ENCODE measurements around the gene ZFYVE16.
"Not testable (repeated sequence)": the region's sequence is repeated elsewhere in the genome, so short reads cannot be mapped to it uniquely, and the experiment has no call there.

The ZFYVE16 gene

GRCh38 chr5:80407735-80408483, at the start of gene ZFYVE16:
ZFYVE16 (plus strand) TSS chr5:80408064; CDS start chr5:80434148, 26,084 bp downstream.
- DNase-seq = peak; percentile 96

GRCh38 chr5:80360914-80361444, 46.9 kb upstream of the ZFYVE16 start:
- DNase-seq = no peak

DNA sequence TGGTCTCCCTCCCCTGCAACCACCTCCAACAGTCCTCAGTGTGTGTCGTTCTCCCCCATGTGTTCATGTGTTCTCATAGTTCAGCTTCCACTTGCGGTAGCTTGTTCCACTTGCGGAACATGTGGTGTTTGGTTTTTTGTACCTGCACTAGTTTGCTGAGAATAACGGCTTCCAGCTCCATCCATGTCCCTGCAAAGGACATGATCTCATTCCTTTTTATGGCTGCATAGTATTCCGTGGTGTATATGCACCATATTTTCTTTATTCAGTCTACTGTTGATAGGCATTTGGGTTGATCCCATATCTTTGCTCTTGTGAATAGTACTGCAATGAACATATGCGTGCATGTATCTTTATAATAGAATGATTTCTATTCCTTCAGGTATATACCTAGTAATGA, 43.0 kb upstream of the ZFYVE16 start:
- DNase-seq = no peak

DNA sequence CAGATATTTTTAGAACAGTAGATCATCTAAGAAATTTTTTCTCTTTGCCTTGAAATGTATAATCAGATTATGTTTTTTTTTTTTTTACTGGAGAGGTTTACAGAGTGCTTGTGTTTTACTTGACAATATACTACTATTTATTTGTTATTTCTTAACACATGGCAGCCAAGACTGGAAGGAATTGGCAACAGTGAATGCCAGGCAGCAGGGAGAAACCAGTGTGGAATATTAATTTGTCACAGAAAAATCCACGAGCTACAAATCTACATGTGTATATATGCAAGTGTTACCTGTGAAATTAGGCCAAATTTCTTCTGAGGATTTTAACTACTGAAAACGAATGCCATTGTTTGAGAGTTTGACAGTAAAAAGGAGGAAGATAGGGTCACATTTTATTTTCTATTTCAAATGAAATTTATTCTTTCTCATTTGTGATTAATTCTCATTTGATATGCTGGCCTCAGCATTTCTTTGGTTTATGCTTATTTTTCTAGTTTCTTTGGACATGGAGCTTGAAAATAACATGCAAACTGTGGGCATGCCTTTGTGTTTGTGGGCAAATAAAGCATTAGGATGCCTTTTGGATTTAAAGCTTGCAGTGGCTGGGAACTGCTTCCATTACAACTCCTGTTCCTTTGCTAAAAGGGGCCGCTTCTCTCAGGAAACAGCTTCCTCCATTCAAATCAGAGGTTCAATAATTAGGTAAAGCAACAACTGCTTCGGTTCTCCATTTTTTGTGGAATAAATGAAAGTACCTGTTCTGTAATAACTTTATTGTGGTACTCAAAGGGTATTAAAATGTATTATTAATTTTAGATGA, 39.0 kb upstream of the ZFYVE16 start:
- DNase-seq = no peak

DNA sequence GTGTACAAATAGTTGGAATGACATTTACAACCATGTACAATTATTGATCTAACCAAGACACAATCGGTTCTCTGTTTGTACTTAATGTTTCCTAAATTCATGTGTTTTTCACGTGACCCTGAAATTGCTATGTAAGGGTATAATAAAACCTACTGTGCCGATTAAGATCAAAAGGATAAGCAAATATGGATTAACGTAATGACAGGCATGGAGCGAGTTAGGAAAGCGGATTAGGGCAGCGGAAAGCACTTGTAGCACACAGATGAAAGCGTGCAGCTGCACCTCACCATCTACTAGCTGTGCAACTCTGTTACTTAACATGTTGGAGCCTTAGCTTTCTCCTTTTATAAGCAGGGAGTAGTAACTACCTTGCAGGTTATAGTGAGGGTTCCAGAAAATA, 38.3 kb upstream of the ZFYVE16 start:
- DNase-seq = no peak

DNA sequence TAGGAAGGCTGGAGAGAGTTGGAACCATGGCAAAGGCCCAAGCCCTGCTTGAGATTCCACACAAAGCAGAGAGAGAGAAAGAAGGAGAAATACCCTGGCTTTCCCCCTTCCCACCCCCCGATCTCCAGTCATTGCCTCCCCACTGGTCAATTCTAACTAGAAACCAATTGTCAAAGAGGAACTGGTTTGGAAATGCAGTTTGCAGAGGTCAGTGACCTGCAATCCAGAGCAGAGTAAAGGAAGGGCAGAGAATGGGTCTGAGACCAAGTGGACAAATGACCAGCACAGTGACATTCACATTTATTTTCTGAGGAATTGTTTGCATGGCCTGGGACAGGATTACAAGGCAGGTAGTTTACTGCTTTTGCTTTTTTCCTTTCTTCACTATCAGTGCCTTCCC, 37.5 kb upstream of the ZFYVE16 start:
- no peak for DNase-seq

GRCh38 chr5:80372780-80373179, 35.1 kb upstream of the ZFYVE16 start:
- no peak for DNase-seq

DNA sequence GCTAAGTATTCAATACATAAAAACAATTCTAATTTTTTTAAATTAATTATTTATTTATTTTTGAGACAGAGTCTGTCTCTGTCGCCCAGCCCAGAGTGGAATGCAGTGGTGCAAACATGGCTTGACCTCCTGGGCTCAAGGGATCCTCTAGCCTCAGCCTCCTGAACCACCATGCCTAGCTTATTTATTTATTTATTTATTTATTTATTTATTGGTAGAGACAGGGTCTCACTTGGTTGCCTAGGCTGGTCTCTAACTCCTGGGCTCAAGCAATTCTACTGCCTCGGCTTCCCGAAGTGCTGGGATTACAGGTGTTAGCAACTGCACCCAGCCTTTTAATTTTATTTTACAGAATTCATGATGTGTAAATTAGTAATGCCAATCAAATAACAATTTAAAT, 33.7 kb upstream of the ZFYVE16 start:
- DNase-seq = no peak

DNA sequence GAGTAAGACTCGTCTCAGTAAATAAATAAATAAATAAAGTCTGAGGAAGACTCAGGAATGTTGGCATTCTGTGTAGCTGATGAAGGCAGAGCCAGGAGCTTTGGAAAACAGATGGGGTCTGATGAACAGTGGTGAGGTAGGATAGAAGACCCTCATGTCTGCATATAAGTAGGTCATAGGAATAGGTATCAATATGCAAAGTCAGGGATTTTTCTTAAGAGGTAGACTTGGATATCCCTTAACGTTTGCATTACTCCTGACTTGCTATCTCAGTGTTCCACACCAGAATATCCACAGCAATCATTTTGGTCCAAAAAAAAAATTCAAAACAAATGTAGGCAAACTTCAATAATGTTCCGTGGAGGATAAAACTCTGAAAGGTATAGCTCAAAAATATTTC, 31.3 kb upstream of the ZFYVE16 start:
- DNase-seq = no peak

GRCh38 chr5:80382488-80382887, 25.4 kb upstream of the ZFYVE16 start:
- DNase-seq = no peak

- no peak for DNase-seq
Observed at GRCh38 chr5:80387063-80387768, 20.6 kb upstream of the ZFYVE16 start.

DNA sequence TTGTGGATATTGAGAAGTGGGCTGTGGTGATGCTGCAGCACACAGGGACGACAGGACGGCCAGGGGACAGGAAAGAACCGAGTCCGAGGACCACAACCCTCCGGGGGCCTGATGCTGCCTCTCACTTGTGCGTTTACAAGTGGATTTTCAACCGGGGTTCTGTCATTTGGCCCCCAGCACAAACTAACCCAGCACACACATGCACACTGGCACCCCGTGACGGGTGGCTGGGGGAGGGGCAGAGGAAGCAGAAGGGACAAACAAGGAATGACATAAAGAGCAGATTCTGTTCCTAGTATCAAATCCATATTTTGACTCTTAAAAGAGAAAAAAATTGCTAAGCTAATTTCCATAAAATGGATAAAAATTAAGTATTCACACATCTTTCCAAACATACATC, 18.3 kb upstream of the ZFYVE16 start:
- DNase-seq = no peak

GRCh38 chr5:80390413-80390812, 17.5 kb upstream of the ZFYVE16 start:
- DNase-seq = not testable (repeated sequence)

DNA sequence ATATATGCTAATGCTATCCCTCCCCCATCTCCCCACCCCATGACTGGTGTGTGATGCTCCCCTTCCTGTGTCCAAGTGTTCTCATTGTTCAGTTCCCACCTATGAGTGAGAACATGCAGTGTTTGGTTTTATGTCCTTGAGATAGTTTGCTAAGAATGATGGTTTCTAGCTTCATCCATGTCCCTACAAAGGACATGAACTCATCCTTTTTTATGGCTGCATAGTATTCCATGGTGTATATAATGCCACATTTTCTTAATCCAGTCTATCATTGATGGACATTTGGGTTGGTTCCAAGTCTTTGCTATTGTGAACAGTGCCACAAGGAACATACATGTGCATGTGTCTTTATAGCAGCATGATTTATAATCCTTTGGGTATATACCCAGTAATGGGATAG, 16.6 kb upstream of the ZFYVE16 start:
- DNase-seq = not testable (repeated sequence)

DNA sequence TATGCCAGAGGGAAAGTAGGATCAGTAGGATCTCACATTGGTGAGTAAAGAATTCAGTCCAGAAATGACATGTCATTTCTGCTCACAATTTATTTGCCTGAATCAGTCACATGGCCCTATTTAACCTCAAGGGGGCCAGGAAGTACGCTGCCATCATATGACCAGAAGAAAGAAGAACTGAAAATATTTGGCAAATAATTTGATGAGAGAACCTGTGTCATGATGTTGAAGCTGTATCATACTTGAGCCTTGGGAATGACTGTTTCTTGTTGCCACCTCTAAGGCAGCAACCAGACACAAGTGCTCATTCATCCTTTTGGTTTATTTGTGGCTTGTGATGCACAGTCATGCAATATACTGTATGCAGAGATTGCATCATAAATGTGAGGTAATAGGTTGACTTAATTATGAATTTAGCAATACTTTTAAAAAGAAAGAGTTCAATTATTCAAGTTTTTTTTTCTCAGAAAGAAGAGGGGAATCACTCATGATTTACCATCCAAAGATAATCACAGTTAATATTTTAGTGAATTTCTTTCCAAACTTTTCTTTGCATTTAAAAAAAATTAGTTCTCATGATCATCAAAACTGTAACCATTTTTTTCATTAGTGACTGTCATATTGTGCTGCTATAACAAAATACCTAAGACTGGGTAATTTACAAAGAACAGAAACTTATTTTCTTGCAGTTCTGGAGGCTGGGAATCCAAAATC, 8.2 kb upstream of the ZFYVE16 start:
- no peak for DNase-seq

DNA sequence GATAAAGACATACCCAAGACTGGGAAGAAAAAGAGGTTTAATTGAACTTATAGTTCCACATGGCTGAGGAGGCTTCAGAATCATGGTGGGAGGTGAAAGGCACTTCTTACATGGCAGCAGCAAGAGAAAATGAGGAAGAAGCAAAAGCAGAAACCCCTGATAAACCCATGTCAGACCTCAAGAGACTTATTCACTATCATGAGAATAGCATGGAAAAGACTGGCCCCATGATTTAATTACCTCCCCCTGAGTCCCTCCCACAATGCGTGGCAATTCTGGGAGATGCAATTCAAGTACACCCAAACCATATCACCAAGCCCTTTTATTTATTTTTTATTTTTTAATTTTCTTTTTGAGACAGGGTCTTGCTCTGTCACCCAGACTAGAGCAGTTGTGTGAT, 7.5 kb upstream of the ZFYVE16 start:
- not testable (repeated sequence) for DNase-seq

- DNase-seq = no peak
Observed at GRCh38 chr5:80403782-80404181, 4.1 kb upstream of the ZFYVE16 start.

DNA sequence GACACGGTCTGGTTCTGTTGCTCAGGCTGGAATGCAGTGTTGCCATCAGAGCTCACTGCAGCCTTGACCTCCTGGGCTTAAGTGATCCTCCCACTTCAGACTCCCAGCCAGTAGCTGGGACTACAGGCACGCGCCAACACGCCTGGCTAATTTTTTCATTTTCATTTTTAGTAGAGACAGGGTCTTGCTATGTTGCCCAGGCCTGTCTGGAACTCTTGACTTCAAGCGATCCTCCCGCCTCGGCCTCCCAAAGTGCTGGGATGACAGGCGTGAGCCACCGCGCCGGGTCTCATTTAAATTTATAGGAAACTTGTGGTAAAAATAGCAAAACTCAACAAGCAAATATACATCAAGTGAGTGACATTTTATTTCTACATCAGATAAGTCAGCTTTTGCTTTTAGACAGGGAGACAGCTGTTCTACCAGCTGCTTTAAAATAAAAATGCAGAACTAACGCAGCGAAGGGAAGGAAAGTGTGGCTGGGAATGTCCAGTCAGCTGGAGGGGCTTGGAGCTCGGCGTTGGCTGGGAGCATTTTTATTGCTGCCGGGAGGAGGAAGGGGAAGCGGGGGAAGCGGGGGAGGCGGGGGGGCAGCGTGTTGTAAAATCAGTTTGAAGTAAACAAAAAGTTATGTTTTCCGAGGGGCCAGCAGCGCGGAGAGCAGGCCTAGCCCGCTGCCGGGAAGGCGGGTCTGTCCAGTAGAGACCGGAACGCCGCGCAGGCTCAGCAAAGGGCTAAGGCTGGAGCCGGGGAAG, 707 bp upstream of the ZFYVE16 start:
- peak in 1 of 2 experiments; percentile 2 for DNase-seq

- no peak for DNase-seq
Observed at GRCh38 chr5:80408484-80409366, 861 bp downstream of the ZFYVE16 start.

DNA sequence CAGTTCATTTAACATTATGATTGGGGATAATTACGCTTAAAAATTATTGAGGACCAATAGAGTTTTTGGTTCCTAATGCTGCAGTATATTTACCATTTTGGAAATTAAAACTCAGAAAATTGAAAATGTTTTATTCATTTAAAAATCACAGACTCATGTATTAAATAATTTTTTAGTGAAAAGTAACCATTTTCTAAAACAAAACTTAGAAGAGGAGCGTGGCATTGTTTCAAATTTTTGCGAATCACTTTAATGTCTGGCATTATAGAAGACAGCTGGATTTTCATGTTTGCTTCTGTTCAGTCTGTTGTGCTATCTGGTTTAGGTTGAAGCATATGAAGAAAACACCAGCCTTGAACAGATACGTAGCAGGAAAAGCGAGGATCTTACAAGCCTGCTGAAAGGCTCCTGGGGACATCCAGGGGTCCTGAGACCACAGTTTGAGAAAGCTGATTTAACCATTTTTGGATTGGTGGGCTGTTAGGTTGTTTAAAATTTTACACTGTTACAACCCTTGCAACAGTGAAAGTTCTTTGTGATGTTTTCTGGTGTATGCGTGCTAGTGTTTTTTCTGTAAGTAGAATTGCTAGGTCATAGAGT, 1.6 kb downstream of the ZFYVE16 start:
- DNase-seq = no peak

All from stimulated activated CD4-positive, alpha-beta T cell treated with anti-CD3 and anti-CD28 coated beads, Interleukin-4, amount 100 ng/mL, for 4 hours (primary cell).